Liver (tissue), 9 donors: ENCODE results near the gene LPP. TPM values are rescaled to one million over a fixed set of nuclear protein-coding genes. Genes with fewer than 3 reads are reported as not detected.
A peak's percentile ranks its signal among the peaks of the same experiment; 100 is the strongest.

ENCODE experiments used
- DNase-seq: peaks from one replicate; pipeline ENCODE4 v3.0.0-alpha.2; 2017; ENCODE audit warnings: low spot score
- H3K27ac ChIP-seq, 2 donors: one replicate each; pipeline ENCODE4 v1.7.0; 2013; ENCODE audit warnings: inconsistent platforms in 2 of 2, low read length in 2 of 2, control low read depth in 1 of 2, low read depth in 1 of 2, mild to moderate bottlenecking in 1 of 2
- H3K27me3 ChIP-seq, 4 donors: one replicate each; pipeline versions ENCODE4 v1.6.1 to v1.7.0; 2013; ENCODE audit warnings: low read length in 3 of 4, inconsistent platforms in 1 of 4, mild to moderate bottlenecking in 1 of 4, moderate library complexity in 1 of 4; ENCODE audit not compliant: control insufficient read depth in 4 of 4, insufficient read depth in 4 of 4
- H3K36me3 ChIP-seq, 4 donors: one replicate each; pipeline versions ENCODE4 v1.6.1 to v1.7.0; 2013; ENCODE audit warnings: low read length in 3 of 4, mild to moderate bottlenecking in 3 of 4, low read depth in 1 of 4, moderate library complexity in 1 of 4; ENCODE audit not compliant: control insufficient read depth in 4 of 4, insufficient read depth in 3 of 4
- H3K4me1 ChIP-seq, 4 donors: one replicate each; pipeline versions ENCODE4 v1.6.1 to v1.7.0; 2013; ENCODE audit warnings: low read length in 3 of 4, mild to moderate bottlenecking in 3 of 4, moderate library complexity in 1 of 4; ENCODE audit not compliant: control insufficient read depth in 4 of 4, insufficient read depth in 4 of 4
- H3K4me3 ChIP-seq, 3 donors: one replicate each; pipeline versions ENCODE4 v1.6.1 to v1.7.0; 2013; ENCODE audit warnings: low read length in 3 of 3, control low read depth in 1 of 3, low read depth in 1 of 3, mild to moderate bottlenecking in 1 of 3
- H3K9ac ChIP-seq, 2 donors: one replicate each; pipeline ENCODE4 v1.7.0; 2013; ENCODE audit warnings: low read length in 2 of 2, mild to moderate bottlenecking in 2 of 2, moderate library complexity in 2 of 2, control low read depth in 1 of 2, low read depth in 1 of 2
- H3K9me3 ChIP-seq, 4 donors: one replicate each; pipeline versions ENCODE4 v1.6.1 to v1.7.0; 2013; ENCODE audit warnings: low read length in 3 of 4; ENCODE audit not compliant: control insufficient read depth in 4 of 4
- EGR1 ChIP-seq, 2 donors: IDR thresholded peaks; 2 replicates each; pipeline ENCODE4 v1.6.1; 2016 to 2018; ENCODE audit warnings: antibody characterized with exemption in 2 of 2, low read depth in 2 of 2
- FOXA1 ChIP-seq: IDR thresholded peaks from 2 replicates; pipeline ENCODE4 v1.6.1; 2016; ENCODE audit warnings: antibody characterized with exemption
- FOXA2 ChIP-seq: IDR thresholded peaks from 2 replicates; pipeline ENCODE4 v1.6.1; 2016; ENCODE audit warnings: antibody characterized with exemption
- GABPA ChIP-seq, 2 donors: IDR thresholded peaks in 1 of 2; conservative IDR thresholded peaks in 1 of 2; 2 replicates each; pipeline ENCODE4 v1.6.1; 2016; ENCODE audit warnings: antibody characterized with exemption in 2 of 2, mild to moderate bottlenecking in 1 of 2, moderate library complexity in 1 of 2
- HNF4A ChIP-seq, 2 donors: conservative IDR thresholded peaks; 2 replicates each; pipeline ENCODE4 v1.6.1; 2016; ENCODE audit warnings: antibody characterized with exemption in 2 of 2, mild to moderate bottlenecking in 2 of 2
- HNF4G ChIP-seq: IDR thresholded peaks from 2 replicates; pipeline ENCODE4 v1.6.1; 2016; ENCODE audit warnings: antibody characterized with exemption
- JUND ChIP-seq, 2 donors: IDR thresholded peaks; 2 replicates each; pipeline ENCODE4 v1.6.1; 2016; ENCODE audit warnings: antibody characterized with exemption in 2 of 2
- NR2F2 ChIP-seq: IDR thresholded peaks from 2 replicates; pipeline ENCODE4 v1.6.1; 2016; ENCODE audit warnings: antibody characterized with exemption
- RAD21 ChIP-seq, 2 donors: IDR thresholded peaks; 2 replicates each; pipeline ENCODE4 v1.6.1; 2016; ENCODE audit warnings: antibody characterized with exemption in 2 of 2, mild to moderate bottlenecking in 2 of 2
- RXRA ChIP-seq, 2 donors: IDR thresholded peaks; 2 replicates each; pipeline ENCODE4 v1.6.1; 2017 to 2018; ENCODE audit warnings: antibody characterized with exemption in 2 of 2, mild to moderate bottlenecking in 1 of 2
- SP1 ChIP-seq: IDR thresholded peaks from 2 replicates; pipeline ENCODE4 v1.6.1; 2018; ENCODE audit warnings: antibody characterized with exemption, mild to moderate bottlenecking
- TAF1 ChIP-seq: conservative IDR thresholded peaks from 2 replicates; pipeline ENCODE4 v1.6.1; 2016; ENCODE audit warnings: antibody characterized with exemption, mild to moderate bottlenecking
- YY1 ChIP-seq: IDR thresholded peaks from 2 replicates; pipeline ENCODE4 v1.6.1; 2016; ENCODE audit warnings: antibody characterized with exemption, mild to moderate bottlenecking
- WGBS: extraction: QIAGEN DNeasy Blood & Tissue Kit; methylation state at CpG from one replicate; pipeline ENCODE4 v1.1.7; 2013; 5-methylcytosine and 5-hydroxymethylcytosine counted together
- polyA plus RNA-seq, 2 donors: library from polyadenylated mRNA; stranded (reverse) in 1 of 2; unstranded in 1 of 2; fragments of 200-250 nt in 1 of 2; fragments of >200 nt in 1 of 2; fragmentation: Nextera tagmentation in 1 of 2; extraction: Ambion mirVana in 1 of 2; gene quantifications; one replicate each; pipeline versions ENCODE4 v1.2.1 to v1.2.3, GENCODE V29; 2013 to 2015
- total RNA-seq, 2 donors: library from RNA; depleted of rRNA; stranded (reverse); fragments of >200 nt; gene quantifications; one replicate each; pipeline ENCODE4 v1.2.3, GENCODE V29; 2014
- TF ChIP-seq, protein P1 (sequence below): IDR thresholded peaks from 2 replicates; pipeline ENCODE4 v1.6.1; 2016; ENCODE audit warnings: antibody characterized with exemption
- TF ChIP-seq, protein P2 (sequence below): IDR thresholded peaks from 2 replicates; pipeline ENCODE4 v1.6.1; 2016; ENCODE audit warnings: antibody characterized with exemption, mild to moderate bottlenecking
- TF ChIP-seq, protein P3 (sequence below): fragments of 150-350 bp; IDR thresholded peaks from 2 replicates; pipeline ENCODE4 v1.5.1; 2017; ENCODE audit warnings: improper control_type of control experiment, low read depth, low read length; ENCODE audit not compliant: missing input control
- TF ChIP-seq, protein P4 (sequence below): IDR thresholded peaks from 2 replicates; pipeline ENCODE4 v1.6.1; 2016; ENCODE audit warnings: antibody characterized with exemption
- TF ChIP-seq, protein P5 (sequence below): IDR thresholded peaks from 2 replicates; pipeline ENCODE4 v1.6.1; 2016; ENCODE audit warnings: antibody characterized with exemption
- donor health status: healthy.
- donor health status: healthy.
- donor health status: healthy.
- donor health status: healthy.
- donor health status: healthy.

Gene LPP
- total and polyA plus RNA-seq, 4 donors: 3.3 to 53.7 (median 28.2) TPM

DNA sequence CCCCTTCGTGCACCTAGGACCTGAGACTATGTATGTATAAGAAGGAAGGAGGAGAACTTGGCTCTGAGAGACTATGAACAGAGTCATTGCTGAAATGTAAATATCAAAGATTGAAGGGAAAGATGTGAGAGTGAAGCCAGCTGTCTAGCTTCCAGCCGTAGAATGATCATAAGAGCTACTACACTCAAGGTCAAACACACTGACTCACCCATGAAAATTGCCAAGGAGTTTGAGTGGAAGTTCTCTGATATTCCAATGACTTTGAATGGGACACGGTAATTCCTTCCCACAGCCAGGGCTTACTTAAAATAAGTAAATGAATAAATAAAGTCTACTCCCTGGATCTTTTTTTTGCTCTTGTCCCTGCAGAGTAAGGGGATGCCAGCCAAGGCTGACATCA is 618.9 kb downstream of the LPP start:
- DNase-seq: no peak
- Histone ChIP-seq H3K27ac (no peak overlapping the region), H3K4me3 (no peak overlapping the region), H3K4me1 (peaks cover 5 to 10% (median 9%) of the 10 kb centered on the region in 4 donors), H3K9me3 (no peaks in the 10 kb centered on the region), H3K36me3 (no peaks in the 10 kb centered on the region), H3K9ac (no peak overlapping the region), H3K27me3 (no peaks in the 10 kb centered on the region)
- WGBS: 30% methylated on average over 3 of the region's 3 CpGs
- TF ChIP-seq FOXA2 (peak; percentile 78), GABPA (IDR thresholded peaks at IDR 0.05 in 1 of 2, conservative IDR thresholded peaks at IDR 0.05 in 1 of 2) (no peak), HNF4G (no peak), RXRA (IDR thresholded peaks at IDR 0.05) (peak; percentile 27 to 78), RAD21 (IDR thresholded peaks at IDR 0.05) (peak; percentile 8 to 13), EGR1 (IDR thresholded peaks at IDR 0.05; ENCODE audit: low read depth in 2 of 2) (no peak), TAF1 (no peak), HNF4A (conservative IDR thresholded peaks at IDR 0.05) (peak; percentile 16 to 61), SP1 (no peak), FOXA1 (peak; percentile 48), YY1 (no peak), JUND (IDR thresholded peaks at IDR 0.05) (peak in 1 of 2 donors; percentile 90), NR2F2 (no peak)
- TF ChIP-seq, protein P1, sequence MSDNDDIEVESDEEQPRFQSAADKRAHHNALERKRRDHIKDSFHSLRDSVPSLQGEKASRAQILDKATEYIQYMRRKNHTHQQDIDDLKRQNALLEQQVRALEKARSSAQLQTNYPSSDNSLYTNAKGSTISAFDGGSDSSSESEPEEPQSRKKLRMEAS: peak; percentile 35
- TF ChIP-seq, protein P2, sequence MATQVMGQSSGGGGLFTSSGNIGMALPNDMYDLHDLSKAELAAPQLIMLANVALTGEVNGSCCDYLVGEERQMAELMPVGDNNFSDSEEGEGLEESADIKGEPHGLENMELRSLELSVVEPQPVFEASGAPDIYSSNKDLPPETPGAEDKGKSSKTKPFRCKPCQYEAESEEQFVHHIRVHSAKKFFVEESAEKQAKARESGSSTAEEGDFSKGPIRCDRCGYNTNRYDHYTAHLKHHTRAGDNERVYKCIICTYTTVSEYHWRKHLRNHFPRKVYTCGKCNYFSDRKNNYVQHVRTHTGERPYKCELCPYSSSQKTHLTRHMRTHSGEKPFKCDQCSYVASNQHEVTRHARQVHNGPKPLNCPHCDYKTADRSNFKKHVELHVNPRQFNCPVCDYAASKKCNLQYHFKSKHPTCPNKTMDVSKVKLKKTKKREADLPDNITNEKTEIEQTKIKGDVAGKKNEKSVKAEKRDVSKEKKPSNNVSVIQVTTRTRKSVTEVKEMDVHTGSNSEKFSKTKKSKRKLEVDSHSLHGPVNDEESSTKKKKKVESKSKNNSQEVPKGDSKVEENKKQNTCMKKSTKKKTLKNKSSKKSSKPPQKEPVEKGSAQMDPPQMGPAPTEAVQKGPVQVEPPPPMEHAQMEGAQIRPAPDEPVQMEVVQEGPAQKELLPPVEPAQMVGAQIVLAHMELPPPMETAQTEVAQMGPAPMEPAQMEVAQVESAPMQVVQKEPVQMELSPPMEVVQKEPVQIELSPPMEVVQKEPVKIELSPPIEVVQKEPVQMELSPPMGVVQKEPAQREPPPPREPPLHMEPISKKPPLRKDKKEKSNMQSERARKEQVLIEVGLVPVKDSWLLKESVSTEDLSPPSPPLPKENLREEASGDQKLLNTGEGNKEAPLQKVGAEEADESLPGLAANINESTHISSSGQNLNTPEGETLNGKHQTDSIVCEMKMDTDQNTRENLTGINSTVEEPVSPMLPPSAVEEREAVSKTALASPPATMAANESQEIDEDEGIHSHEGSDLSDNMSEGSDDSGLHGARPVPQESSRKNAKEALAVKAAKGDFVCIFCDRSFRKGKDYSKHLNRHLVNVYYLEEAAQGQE: no peak
- TF ChIP-seq, protein P3, sequence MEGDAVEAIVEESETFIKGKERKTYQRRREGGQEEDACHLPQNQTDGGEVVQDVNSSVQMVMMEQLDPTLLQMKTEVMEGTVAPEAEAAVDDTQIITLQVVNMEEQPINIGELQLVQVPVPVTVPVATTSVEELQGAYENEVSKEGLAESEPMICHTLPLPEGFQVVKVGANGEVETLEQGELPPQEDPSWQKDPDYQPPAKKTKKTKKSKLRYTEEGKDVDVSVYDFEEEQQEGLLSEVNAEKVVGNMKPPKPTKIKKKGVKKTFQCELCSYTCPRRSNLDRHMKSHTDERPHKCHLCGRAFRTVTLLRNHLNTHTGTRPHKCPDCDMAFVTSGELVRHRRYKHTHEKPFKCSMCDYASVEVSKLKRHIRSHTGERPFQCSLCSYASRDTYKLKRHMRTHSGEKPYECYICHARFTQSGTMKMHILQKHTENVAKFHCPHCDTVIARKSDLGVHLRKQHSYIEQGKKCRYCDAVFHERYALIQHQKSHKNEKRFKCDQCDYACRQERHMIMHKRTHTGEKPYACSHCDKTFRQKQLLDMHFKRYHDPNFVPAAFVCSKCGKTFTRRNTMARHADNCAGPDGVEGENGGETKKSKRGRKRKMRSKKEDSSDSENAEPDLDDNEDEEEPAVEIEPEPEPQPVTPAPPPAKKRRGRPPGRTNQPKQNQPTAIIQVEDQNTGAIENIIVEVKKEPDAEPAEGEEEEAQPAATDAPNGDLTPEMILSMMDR: no peak
- TF ChIP-seq, protein P4, sequence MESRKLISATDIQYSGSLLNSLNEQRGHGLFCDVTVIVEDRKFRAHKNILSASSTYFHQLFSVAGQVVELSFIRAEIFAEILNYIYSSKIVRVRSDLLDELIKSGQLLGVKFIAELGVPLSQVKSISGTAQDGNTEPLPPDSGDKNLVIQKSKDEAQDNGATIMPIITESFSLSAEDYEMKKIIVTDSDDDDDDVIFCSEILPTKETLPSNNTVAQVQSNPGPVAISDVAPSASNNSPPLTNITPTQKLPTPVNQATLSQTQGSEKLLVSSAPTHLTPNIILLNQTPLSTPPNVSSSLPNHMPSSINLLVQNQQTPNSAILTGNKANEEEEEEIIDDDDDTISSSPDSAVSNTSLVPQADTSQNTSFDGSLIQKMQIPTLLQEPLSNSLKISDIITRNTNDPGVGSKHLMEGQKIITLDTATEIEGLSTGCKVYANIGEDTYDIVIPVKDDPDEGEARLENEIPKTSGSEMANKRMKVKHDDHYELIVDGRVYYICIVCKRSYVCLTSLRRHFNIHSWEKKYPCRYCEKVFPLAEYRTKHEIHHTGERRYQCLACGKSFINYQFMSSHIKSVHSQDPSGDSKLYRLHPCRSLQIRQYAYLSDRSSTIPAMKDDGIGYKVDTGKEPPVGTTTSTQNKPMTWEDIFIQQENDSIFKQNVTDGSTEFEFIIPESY: no peak
- TF ChIP-seq, protein P5, sequence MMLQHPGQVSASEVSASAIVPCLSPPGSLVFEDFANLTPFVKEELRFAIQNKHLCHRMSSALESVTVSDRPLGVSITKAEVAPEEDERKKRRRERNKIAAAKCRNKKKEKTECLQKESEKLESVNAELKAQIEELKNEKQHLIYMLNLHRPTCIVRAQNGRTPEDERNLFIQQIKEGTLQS: no peak
